Measurements from ENCODE around the gene UBP1.
"Not testable (repeated sequence)": the region's sequence is repeated elsewhere in the genome, so short reads cannot be mapped to it uniquely, and the experiment has no call there.

DNA sequence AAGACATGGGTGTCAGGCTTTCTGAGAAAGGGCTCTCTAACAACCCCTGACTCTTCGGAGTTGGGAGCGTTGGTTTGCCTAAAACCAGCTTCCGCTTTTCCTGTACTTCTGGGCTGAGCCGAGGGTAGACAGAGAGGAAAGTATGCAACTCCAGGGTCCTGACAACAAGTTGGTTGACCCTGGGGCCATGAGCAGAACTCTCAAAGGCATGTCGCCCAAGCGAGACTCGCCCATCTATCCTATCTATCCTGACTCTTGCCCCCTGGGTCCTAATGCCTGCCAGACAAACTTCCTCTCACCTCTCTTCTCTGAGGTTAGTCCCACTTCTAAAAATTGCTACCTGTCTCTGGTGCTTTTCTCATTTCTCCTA is 7.0 kb upstream of the UBP1 start:
- TF ChIP-seq, protein P1, sequence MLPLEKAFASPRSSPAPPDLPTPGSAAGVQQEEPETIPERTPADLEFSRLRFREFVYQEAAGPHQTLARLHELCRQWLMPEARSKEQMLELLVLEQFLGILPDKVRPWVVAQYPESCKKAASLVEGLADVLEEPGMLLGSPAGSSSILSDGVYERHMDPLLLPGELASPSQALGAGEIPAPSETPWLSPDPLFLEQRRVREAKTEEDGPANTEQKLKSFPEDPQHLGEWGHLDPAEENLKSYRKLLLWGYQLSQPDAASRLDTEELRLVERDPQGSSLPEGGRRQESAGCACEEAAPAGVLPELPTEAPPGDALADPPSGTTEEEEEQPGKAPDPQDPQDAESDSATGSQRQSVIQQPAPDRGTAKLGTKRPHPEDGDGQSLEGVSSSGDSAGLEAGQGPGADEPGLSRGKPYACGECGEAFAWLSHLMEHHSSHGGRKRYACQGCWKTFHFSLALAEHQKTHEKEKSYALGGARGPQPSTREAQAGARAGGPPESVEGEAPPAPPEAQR (tag by site-specific recombination; IDR thresholded peaks at IDR 0.05) = not testable (repeated sequence)
- not testable (repeated sequence) for TF ChIP-seq ZNF16 (tag by site-specific recombination; IDR thresholded peaks at IDR 0.05; ENCODE audit: low read depth); REPIN1 (tag by site-specific recombination; IDR thresholded peaks at IDR 0.05; ENCODE audit: low read depth); ZNF433 (tag by site-specific recombination; IDR thresholded peaks at IDR 0.05; ENCODE audit: low read depth); SALL2 (tag by site-specific recombination; IDR thresholded peaks at IDR 0.05; ENCODE audit: borderline replicate concordance); ZNF274 (IDR thresholded peaks at IDR 0.05; ENCODE audit: low read length); ZNF274 (tag by site-specific recombination; IDR thresholded peaks at IDR 0.05; ENCODE audit: borderline replicate concordance); ZNF23 (tag by site-specific recombination; IDR thresholded peaks at IDR 0.05; ENCODE audit: borderline replicate concordance)
- TF ChIP-seq, protein P2, sequence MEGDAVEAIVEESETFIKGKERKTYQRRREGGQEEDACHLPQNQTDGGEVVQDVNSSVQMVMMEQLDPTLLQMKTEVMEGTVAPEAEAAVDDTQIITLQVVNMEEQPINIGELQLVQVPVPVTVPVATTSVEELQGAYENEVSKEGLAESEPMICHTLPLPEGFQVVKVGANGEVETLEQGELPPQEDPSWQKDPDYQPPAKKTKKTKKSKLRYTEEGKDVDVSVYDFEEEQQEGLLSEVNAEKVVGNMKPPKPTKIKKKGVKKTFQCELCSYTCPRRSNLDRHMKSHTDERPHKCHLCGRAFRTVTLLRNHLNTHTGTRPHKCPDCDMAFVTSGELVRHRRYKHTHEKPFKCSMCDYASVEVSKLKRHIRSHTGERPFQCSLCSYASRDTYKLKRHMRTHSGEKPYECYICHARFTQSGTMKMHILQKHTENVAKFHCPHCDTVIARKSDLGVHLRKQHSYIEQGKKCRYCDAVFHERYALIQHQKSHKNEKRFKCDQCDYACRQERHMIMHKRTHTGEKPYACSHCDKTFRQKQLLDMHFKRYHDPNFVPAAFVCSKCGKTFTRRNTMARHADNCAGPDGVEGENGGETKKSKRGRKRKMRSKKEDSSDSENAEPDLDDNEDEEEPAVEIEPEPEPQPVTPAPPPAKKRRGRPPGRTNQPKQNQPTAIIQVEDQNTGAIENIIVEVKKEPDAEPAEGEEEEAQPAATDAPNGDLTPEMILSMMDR (tag by site-specific recombination; IDR thresholded peaks at IDR 0.05) = not testable (repeated sequence)
- TF ChIP-seq, protein P3, sequence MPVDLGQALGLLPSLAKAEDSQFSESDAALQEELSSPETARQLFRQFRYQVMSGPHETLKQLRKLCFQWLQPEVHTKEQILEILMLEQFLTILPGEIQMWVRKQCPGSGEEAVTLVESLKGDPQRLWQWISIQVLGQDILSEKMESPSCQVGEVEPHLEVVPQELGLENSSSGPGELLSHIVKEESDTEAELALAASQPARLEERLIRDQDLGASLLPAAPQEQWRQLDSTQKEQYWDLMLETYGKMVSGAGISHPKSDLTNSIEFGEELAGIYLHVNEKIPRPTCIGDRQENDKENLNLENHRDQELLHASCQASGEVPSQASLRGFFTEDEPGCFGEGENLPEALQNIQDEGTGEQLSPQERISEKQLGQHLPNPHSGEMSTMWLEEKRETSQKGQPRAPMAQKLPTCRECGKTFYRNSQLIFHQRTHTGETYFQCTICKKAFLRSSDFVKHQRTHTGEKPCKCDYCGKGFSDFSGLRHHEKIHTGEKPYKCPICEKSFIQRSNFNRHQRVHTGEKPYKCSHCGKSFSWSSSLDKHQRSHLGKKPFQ (tag by site-specific recombination; IDR thresholded peaks at IDR 0.05) = not testable (repeated sequence)
